IgD-negative memory B cell (primary cell): ENCODE results near the gene RFC3. TPM values are rescaled to one million over a fixed set of nuclear protein-coding genes. Genes with fewer than 3 reads are reported as not detected.
A peak's percentile ranks its signal among the peaks of the same experiment; 100 is the strongest.
"Not testable (repeated sequence)": the region's sequence is repeated elsewhere in the genome, so short reads cannot be mapped to it uniquely, and the experiment has no call there.

Experiments
- H3K27ac Mint-ChIP-seq, 3 donors: one replicate each; pipeline ENCODE4 v1.8.0; 2020 to 2022; ENCODE audit warnings: mild to moderate bottlenecking in 3 of 3, mixed read lengths in 3 of 3, moderate library complexity in 1 of 3
- H3K27me3 Mint-ChIP-seq: one replicate; pipeline ENCODE4 v1.8.0; 2021; ENCODE audit warnings: mixed read lengths
- H3K36me3 Mint-ChIP-seq: one replicate; pipeline ENCODE4 v1.8.0; 2020; ENCODE audit warnings: mild to moderate bottlenecking, mixed read lengths
- H3K4me1 Mint-ChIP-seq, 3 donors: one replicate each; pipeline ENCODE4 v1.8.0; 2020 to 2022; ENCODE audit warnings: mixed read lengths in 3 of 3, mild to moderate bottlenecking in 1 of 3
- H3K4me3 Mint-ChIP-seq, 4 donors: one replicate each; pipeline ENCODE4 v1.8.0; 2020 to 2022; ENCODE audit warnings: mild to moderate bottlenecking in 4 of 4, mixed read lengths in 4 of 4, moderate library complexity in 3 of 4
- H3K9me3 Mint-ChIP-seq, 3 donors: one replicate each; pipeline ENCODE4 v1.8.0; 2020 to 2021; ENCODE audit warnings: mixed read lengths in 3 of 3, mild to moderate bottlenecking in 1 of 3
- polyA plus RNA-seq: library from polyadenylated mRNA; unstranded; fragments of 300-500 nt; fragmentation: Illumina TruSeq; gene quantifications from one replicate; pipeline ENCODE4 v1.2.3, GENCODE V29; 2021

Gene RFC3, protein sequence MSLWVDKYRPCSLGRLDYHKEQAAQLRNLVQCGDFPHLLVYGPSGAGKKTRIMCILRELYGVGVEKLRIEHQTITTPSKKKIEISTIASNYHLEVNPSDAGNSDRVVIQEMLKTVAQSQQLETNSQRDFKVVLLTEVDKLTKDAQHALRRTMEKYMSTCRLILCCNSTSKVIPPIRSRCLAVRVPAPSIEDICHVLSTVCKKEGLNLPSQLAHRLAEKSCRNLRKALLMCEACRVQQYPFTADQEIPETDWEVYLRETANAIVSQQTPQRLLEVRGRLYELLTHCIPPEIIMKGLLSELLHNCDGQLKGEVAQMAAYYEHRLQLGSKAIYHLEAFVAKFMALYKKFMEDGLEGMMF
- polyA plus RNA-seq = 6.7 TPM

DNA sequence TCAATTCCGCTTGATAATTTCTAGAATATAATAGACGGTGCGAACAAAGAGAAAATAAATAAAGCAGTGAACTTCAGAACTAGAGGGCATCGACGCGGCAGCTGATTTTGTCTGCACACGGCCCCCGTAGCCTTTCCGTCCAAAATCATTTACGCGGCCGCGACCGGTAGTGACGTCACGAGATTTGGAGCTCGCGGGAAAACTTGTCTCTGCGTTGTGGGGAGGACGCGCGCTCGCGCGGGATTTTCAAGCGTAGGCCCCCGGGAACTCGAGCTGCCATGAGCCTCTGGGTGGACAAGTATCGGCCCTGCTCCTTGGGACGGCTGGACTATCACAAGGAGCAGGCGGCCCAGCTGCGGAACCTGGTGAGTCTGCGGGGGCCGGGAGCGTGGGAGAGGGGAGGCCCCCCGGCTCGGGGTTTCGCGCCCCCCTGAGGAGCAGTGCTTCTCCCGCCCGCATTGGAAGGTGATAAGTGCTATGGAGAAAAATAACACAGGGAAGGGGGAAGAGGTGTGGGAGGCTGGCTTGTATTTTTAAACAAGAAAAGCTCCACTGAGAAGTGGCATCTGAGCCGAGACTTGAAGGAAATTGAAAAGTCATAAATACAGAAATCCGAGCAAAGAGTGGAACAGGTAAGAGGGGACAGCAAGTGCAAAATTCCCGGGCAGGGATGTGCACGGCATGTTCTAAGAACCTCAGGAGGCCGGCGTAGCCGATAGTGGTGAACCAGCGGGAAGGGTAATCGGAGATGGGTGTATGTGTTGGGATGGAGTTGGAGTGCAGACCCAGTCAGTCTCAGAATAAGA lies at the start of gene RFC3:
Gene RFC3 (plus strand): TSS at position 249 of the 806 bp plus-strand sequence. CDS start 30 bp downstream, at position 279.
- H3K27ac Mint-ChIP-seq = peak within 1 kb of the TSS; percentile 94 to 97 (median 96)
- H3K27me3 Mint-ChIP-seq = no peaks in the 10 kb centered on the region
- H3K4me3 Mint-ChIP-seq = peak within 1 kb of the TSS; percentile 92 to 98 (median 96)
- peaks cover 9 to 14% (median 12%) of the 10 kb centered on the region in 3 donors for H3K4me1 Mint-ChIP-seq
- peaks cover 6% of the 10 kb centered on the region for H3K36me3 Mint-ChIP-seq
- H3K9me3 Mint-ChIP-seq = peaks cover 0 to 2% (median 0%) of the 10 kb centered on the region in 3 donors

GRCh38 chr13:33771296-33771695 lies 46.7 kb upstream of the RFC3 start:
- peaks cover 2% of the 10 kb centered on the region for H3K36me3 Mint-ChIP-seq
- peaks cover 6% of the 10 kb centered on the region for H3K27me3 Mint-ChIP-seq

DNA sequence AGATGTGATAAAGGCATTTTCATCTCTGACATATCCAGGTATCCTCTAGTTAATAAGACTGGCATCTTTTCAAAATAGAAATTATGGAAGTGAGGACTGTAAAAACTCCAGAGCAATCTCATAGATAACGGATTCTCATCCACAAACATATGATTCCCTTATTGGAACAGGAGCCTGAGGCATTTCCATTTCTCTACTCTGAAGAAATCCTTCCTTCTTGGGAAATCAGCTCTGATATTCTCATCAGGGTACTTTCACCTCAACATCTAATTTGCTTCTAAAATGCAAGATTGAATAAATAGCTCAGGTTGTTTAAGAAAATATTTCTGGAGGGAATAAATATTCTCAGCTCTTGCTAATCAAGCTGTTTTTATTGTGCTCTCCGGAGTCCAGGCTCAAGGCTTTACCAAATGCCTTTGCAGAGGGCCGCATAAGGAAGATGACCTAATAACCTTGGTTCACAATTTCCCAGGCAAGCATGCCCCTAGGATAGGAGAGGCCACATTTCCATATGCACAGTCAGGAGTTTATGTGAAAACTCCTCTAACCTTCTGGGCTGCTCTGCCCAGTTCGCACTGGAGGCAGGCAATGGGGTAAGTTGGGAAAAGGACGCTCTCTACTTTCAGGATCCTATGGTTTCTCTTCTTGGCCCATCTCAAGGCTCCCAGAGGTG lies 44.0 kb upstream of the RFC3 start:
- no peak overlapping the region for H3K4me3 Mint-ChIP-seq
- no peaks in the 10 kb centered on the region for H3K9me3 Mint-ChIP-seq
- H3K4me1 Mint-ChIP-seq = no peaks in the 10 kb centered on the region
- H3K36me3 Mint-ChIP-seq = no peaks in the 10 kb centered on the region
- peaks cover 11% of the 10 kb centered on the region for H3K27me3 Mint-ChIP-seq
- no peak overlapping the region for H3K27ac Mint-ChIP-seq

More at GRCh38 chr13:33771296-33771695, 46.7 kb upstream of the RFC3 start:
- Mint-ChIP-seq H3K9me3 (peaks cover 0 to 4% (median 2%) of the 10 kb centered on the region in 3 donors), H3K4me3 (no peak overlapping the region), H3K4me1 (no peaks in the 10 kb centered on the region), H3K27ac (no peak overlapping the region)

DNA sequence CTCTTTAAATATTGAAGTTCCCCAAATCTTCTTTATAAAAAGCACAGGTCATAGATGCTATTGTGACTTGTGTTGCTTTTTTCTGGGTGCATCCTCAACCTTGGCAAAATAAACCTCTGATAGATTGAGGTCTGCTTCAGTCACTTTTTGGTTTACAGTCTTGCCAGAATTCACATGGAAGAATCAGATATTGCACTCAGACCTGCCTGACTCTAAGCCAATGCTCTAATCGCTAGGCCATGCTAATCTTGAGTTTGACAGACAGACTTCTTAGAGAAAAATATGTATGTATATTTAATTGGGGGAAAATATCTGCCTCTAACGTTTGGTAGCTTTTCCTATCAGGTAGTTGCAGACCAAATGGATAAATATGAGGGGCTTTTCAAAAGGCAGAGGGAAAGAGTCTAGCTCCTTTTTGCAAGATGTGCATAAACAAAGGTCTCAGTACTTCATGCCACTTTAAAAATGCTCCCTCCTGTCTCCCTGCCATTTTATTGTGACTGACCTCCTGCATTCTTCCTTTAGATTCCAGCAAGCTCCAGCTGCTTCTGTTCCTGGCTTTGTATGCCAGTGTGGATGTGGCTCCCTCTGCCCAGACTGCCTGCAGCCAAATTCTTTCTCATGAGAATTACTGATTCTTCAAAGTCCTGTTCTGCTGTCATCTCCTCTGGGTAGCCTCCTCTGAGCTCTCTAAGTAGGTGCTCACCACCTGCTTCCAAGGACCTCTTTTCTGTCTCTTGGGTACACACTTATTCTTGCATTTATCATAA lies 42.4 kb upstream of the RFC3 start:
- no peak overlapping the region for H3K4me3 Mint-ChIP-seq
- H3K27ac Mint-ChIP-seq = no peak overlapping the region
- H3K4me1 Mint-ChIP-seq = no peaks in the 10 kb centered on the region
- peaks cover 1% of the 10 kb centered on the region for H3K36me3 Mint-ChIP-seq
- H3K9me3 Mint-ChIP-seq = no peaks in the 10 kb centered on the region
- H3K27me3 Mint-ChIP-seq = peaks cover 13% of the 10 kb centered on the region

DNA sequence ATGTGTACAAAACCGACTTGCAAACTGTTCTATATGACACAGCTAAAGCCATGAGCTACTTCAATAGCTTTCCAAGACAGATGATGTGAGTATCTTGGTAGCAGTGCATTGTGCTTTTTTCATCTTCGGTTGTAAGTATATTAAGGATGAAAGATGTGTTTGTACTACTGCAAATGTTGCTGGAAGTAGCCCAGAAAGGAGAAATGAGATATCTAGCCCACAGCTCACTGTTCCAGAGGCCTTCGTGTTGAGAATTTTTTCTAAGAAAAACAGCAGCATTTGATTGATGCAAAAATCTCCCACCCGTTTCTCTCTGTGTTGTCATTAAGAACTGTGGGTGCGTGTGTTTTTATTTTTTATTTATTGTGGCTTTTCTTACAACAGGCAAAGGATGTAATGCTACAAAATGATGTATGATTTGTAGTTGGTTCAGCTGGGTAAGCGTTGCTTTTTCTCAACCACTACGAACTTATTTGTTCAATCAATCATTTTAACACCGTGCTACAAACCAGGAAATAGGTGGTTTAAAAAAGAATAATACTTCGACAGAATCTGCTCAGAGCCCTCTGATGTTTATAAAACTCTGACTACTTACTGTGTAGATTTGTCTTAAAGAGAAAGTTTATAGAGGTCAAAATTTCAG lies 41.6 kb upstream of the RFC3 start:
- H3K27ac Mint-ChIP-seq = no peak overlapping the region
- H3K36me3 Mint-ChIP-seq = peaks cover 4% of the 10 kb centered on the region
- H3K4me1 Mint-ChIP-seq = no peaks in the 10 kb centered on the region
- peaks cover 13% of the 10 kb centered on the region for H3K27me3 Mint-ChIP-seq
- no peak overlapping the region for H3K4me3 Mint-ChIP-seq
- no peaks in the 10 kb centered on the region for H3K9me3 Mint-ChIP-seq

- peaks cover 0 to 4% (median 2%) of the 10 kb centered on the region in 3 donors for H3K9me3 Mint-ChIP-seq
- H3K27ac Mint-ChIP-seq = no peak overlapping the region
These were observed 35.3 kb upstream of the RFC3 start for GRCh38 chr13:33782631-33783030.

GRCh38 chr13:33783212-33783611 lies 34.7 kb upstream of the RFC3 start:
- not testable (repeated sequence) for H3K9me3 Mint-ChIP-seq, H3K27ac Mint-ChIP-seq, H3K36me3 Mint-ChIP-seq, H3K4me3 Mint-ChIP-seq
- peaks cover 6 to 17% (median 11%) of the 10 kb centered on the region in 3 donors for H3K4me1 Mint-ChIP-seq
- H3K27me3 Mint-ChIP-seq = peaks cover 11% of the 10 kb centered on the region

More at GRCh38 chr13:33782631-33783030, 35.3 kb upstream of the RFC3 start:
- Mint-ChIP-seq H3K36me3 (peaks cover 4% of the 10 kb centered on the region), H3K4me1 (peaks cover 6 to 16% (median 11%) of the 10 kb centered on the region in 3 donors), H3K27me3 (peaks cover 11% of the 10 kb centered on the region), H3K4me3 (no peak overlapping the region)

- H3K36me3 Mint-ChIP-seq = peaks cover 4% of the 10 kb centered on the region
- H3K27me3 Mint-ChIP-seq = peaks cover 3% of the 10 kb centered on the region
- H3K4me1 Mint-ChIP-seq = peaks cover 6 to 17% (median 11%) of the 10 kb centered on the region in 3 donors
- no peak overlapping the region for H3K27ac Mint-ChIP-seq
- peaks cover 0 to 4% (median 2%) of the 10 kb centered on the region in 3 donors for H3K9me3 Mint-ChIP-seq
- H3K4me3 Mint-ChIP-seq = no peak overlapping the region
These were observed 33.2 kb upstream of the RFC3 start for GRCh38 chr13:33784738-33785137.

DNA sequence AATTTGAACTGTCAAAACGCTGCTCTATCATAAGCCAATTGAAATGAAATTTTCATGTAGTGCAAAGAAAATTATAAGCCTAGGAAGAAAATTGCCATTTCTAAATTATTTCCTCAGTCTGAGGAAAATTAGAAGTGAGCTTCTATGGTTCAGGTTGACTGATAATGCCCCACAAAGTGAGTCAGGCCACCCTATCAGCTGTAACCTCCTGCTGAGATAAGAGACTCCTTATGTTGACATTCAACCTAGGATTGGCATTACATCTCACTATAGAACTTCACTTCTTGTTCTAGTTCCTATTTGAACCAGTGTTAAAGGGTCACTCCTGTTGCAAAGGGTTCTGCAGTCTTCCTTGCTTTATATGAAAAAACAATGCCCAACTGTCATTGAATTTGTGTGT lies 32.6 kb upstream of the RFC3 start:
- H3K27ac Mint-ChIP-seq = no peak overlapping the region
- peaks cover 6 to 17% (median 11%) of the 10 kb centered on the region in 3 donors for H3K4me1 Mint-ChIP-seq
- H3K4me3 Mint-ChIP-seq = peak overlapping the region in 2 of 4 donors; percentile 61 to 93
- H3K27me3 Mint-ChIP-seq = peaks cover 6% of the 10 kb centered on the region
- peaks cover 0 to 4% (median 2%) of the 10 kb centered on the region in 3 donors for H3K9me3 Mint-ChIP-seq
- peaks cover 4% of the 10 kb centered on the region for H3K36me3 Mint-ChIP-seq

- peak overlapping the region in 2 of 3 donors; percentile 75 to 80 for H3K27ac Mint-ChIP-seq
- H3K4me3 Mint-ChIP-seq = peak overlapping the region; percentile 81 to 93 (median 93)
- H3K36me3 Mint-ChIP-seq = no peaks in the 10 kb centered on the region
- H3K4me1 Mint-ChIP-seq = peaks cover 6 to 17% (median 13%) of the 10 kb centered on the region in 3 donors
- peaks cover 0 to 4% (median 2%) of the 10 kb centered on the region in 3 donors for H3K9me3 Mint-ChIP-seq
- H3K27me3 Mint-ChIP-seq = peaks cover 6% of the 10 kb centered on the region
These were observed 30.8 kb upstream of the RFC3 start for GRCh38 chr13:33787051-33787591.

GRCh38 chr13:33789066-33789606 lies 28.8 kb upstream of the RFC3 start:
- H3K27me3 Mint-ChIP-seq = peaks cover 6% of the 10 kb centered on the region
- no peaks in the 10 kb centered on the region for H3K36me3 Mint-ChIP-seq
- H3K27ac Mint-ChIP-seq = no peak overlapping the region
- peaks cover 2 to 4% (median 4%) of the 10 kb centered on the region in 3 donors for H3K9me3 Mint-ChIP-seq
- H3K4me3 Mint-ChIP-seq = no peak overlapping the region
- H3K4me1 Mint-ChIP-seq = peaks cover 6 to 17% (median 13%) of the 10 kb centered on the region in 3 donors

DNA sequence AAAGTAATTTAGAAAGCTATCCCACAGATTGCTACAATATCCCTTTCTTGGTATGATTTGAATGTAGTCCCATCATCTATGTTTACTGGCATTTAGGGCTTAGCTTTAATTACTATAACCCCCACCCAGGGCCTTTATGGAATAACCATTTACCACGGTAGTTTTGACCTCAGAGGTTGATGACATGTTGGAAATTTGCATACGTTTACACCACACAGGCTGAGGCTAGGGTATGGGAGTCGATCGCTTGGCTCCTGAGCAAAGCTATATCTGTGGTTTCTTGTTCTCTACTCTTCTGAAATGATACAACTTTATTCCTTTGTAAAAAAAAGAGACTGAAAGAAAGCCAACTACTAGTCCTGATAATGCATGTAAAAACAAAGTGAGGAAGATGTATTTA lies 28.2 kb upstream of the RFC3 start:
- Mint-ChIP-seq H3K4me3 (no peak overlapping the region), H3K27ac (no peak overlapping the region), H3K36me3 (no peaks in the 10 kb centered on the region), H3K27me3 (peaks cover 4% of the 10 kb centered on the region), H3K9me3 (peaks cover 0 to 4% (median under 1%) of the 10 kb centered on the region in 3 donors), H3K4me1 (peaks cover 6 to 17% (median 13%) of the 10 kb centered on the region in 3 donors)

- Mint-ChIP-seq H3K27me3 (peaks cover 7% of the 10 kb centered on the region), H3K4me3 (peak overlapping the region in 1 of 4 donors; percentile 23), H3K36me3 (no peaks in the 10 kb centered on the region), H3K9me3 (peaks cover 0 to 4% (median 0%) of the 10 kb centered on the region in 3 donors), H3K27ac (no peak overlapping the region), H3K4me1 (peaks cover 0 to 5% (median 2%) of the 10 kb centered on the region in 3 donors)
These were observed 24.2 kb upstream of the RFC3 start for GRCh38 chr13:33793726-33794125.
